ENCODE results near the gene SCG2.

SCG2 gene

DNA sequence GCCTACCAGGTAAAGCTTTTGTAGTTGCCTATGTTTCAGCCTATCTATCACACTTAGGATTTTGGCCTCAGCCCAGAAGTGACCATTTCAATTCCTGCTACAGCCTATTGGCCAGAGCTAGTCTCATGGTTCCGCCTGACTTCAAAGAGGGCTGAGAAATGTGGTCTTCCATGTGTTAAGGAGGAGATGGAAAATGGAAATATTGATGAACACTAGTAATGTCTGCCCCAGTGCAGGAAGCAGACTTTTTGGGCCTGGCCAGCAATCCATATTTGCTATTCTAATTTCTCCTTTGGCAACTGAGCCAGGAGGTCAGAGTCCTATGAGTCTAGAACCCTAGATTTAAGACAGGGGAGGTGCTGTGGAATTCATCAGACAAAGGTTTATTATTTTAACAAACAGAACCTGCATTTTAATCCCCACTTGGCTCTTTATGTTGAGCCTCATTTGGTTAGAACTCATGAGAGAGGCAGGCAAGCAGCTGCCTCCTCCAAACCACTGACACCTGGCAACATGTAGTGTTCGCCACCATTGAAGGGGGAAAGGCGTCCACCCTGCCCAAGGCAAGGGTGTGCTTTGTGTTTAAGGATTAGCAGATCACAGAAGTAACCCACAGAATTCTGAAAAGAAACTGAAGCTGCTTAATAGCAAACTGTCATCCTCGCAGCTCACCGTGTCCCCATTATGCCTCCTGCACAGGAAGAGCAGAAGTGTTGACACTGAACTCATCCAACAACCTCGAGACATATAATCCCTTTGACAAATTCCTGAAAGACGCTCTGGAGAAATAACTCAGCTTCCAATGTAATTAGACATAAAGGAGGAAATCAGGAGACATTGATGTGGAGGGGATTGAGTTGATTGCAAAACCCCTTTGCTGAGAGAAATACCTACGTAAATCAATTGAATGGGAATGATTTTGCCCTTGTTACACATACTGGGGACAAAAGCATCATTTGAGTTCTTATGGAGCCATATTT, 47.7 kb upstream of the SCG2 start (continued):
- TF ChIP-seq, protein P1, sequence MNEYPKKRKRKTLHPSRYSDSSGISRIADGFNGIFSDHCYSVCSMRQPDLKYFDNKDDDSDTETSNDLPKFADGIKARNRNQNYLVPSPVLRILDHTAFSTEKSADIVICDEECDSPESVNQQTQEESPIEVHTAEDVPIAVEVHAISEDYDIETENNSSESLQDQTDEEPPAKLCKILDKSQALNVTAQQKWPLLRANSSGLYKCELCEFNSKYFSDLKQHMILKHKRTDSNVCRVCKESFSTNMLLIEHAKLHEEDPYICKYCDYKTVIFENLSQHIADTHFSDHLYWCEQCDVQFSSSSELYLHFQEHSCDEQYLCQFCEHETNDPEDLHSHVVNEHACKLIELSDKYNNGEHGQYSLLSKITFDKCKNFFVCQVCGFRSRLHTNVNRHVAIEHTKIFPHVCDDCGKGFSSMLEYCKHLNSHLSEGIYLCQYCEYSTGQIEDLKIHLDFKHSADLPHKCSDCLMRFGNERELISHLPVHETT (tag by site-specific recombination; IDR thresholded peaks at IDR 0.05), result no peak
- TF ChIP-seq ZNF658 (tag by site-specific recombination; IDR thresholded peaks at IDR 0.05) (no peak), ZSCAN30 (tag by site-specific recombination; IDR thresholded peaks at IDR 0.05) (no peak), ZNF664 (tag by site-specific recombination; IDR thresholded peaks at IDR 0.05) (no peak)

DNA sequence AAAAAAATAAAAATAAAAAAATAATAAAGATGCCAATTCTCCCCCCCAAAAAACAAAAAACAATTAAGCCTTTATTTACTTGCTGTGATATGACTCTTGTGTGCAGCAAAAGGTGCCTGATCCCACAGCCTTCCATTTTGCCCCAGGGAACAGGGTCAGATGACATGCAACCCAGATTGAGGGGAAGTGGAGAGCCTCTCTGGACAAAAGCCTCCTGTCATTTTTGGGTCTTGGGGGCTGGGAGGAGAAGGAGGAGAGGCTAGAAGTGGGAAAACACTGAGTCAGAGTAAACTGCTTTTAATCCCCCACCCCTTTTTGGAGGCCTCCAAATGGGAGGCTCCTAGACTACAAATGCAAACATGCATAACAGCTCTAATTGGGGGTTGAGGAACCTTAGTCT, 46.6 kb upstream of the SCG2 start:
- Histone ChIP-seq H3K27ac (ENCODE audit: extremely low read depth, low read depth, low read length) (no peak overlapping the region), H3K4me3 (ENCODE audit: low read depth, low read length) (no peak overlapping the region), H3K4me1 (ENCODE audit: control insufficient read depth, insufficient read depth, low read length) (no peaks in the 10 kb centered on the region), H3K9me3 (ENCODE audit: control insufficient read depth, insufficient read depth, low read depth, low read length) (no peaks in the 10 kb centered on the region), H3K36me3 (ENCODE audit: control insufficient read depth in 2 of 2, insufficient read depth in 1 of 2, low read length in 2 of 2) (no peaks in the 10 kb centered on the region)
- ChIA-PET POLR2A (no interaction called here), CTCF (interaction anchor here (0.7 kb wide), 1 partner anchor 131 kb away, joined by 3 read pairs; no protein-coding TSS in a partner anchor)
- TF ChIP-seq ZNF426 (tag by site-specific recombination; IDR thresholded peaks at IDR 0.05) (no peak), ZNF223 (tag by site-specific recombination; IDR thresholded peaks at IDR 0.05) (no peak), SCRT2 (tag by site-specific recombination; IDR thresholded peaks at IDR 0.05) (no peak), ZNF677 (tag by site-specific recombination; IDR thresholded peaks at IDR 0.05) (no peak), ZNF214 (tag by site-specific recombination; IDR thresholded peaks at IDR 0.05; ENCODE audit: borderline replicate concordance) (no peak)
- TF ChIP-seq, protein P2, sequence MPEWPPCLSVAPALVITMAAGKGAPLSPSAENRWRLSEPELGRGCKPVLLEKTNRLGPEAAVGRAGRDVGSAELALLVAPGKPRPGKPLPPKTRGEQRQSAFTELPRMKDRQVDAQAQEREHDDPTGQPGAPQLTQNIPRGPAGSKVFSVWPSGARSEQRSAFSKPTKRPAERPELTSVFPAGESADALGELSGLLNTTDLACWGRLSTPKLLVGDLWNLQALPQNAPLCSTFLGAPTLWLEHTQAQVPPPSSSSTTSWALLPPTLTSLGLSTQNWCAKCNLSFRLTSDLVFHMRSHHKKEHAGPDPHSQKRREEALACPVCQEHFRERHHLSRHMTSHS (tag by site-specific recombination; IDR thresholded peaks at IDR 0.05), result no peak
- TF ChIP-seq, protein P3, sequence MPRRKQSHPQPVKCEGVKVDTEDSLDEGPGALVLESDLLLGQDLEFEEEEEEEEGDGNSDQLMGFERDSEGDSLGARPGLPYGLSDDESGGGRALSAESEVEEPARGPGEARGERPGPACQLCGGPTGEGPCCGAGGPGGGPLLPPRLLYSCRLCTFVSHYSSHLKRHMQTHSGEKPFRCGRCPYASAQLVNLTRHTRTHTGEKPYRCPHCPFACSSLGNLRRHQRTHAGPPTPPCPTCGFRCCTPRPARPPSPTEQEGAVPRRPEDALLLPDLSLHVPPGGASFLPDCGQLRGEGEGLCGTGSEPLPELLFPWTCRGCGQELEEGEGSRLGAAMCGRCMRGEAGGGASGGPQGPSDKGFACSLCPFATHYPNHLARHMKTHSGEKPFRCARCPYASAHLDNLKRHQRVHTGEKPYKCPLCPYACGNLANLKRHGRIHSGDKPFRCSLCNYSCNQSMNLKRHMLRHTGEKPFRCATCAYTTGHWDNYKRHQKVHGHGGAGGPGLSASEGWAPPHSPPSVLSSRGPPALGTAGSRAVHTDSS (tag by site-specific recombination; IDR thresholded peaks at IDR 0.05), result no peak
- TF ChIP-seq, protein P4, sequence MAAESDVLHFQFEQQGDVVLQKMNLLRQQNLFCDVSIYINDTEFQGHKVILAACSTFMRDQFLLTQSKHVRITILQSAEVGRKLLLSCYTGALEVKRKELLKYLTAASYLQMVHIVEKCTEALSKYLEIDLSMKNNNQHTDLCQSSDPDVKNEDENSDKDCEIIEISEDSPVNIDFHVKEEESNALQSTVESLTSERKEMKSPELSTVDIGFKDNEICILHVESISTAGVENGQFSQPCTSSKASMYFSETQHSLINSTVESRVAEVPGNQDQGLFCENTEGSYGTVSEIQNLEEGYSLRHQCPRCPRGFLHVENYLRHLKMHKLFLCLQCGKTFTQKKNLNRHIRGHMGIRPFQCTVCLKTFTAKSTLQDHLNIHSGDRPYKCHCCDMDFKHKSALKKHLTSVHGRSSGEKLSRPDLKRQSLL (tag by site-specific recombination; IDR thresholded peaks at IDR 0.05), result no peak

DNA sequence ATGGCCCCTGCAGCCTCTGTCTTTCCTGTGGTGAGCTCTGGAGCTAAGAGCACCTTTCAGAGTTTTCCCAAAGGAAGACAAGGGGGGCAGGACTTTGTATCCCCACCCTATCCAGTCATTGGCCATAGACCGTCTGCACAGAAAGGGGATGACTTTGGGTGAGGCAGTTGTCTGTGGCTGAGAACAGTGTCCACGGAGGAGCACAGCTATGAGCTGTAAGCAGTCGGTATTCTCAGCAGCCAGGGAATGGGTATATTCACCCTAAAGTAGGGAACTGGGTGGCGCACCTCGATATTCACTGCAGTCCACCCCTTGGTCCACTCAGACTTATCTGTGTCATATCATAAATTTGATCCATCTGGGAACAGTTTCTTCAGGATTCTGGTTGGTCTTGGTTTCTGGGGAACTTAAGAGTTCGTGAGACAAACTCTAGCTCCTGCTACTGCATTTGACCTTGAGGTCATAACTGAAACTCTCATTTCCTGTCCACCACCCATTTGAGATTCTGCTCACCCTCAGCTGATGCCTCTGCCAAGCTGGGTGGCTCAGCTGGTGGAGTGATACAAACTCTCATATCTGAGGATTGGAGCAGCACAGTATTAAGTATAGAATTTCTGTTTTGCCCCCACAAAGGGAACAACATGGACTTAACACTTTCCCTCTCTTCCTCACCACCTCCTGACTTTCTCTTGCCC, 45.2 kb upstream of the SCG2 start:
- Histone ChIP-seq H3K27ac (ENCODE audit: extremely low read depth, low read depth, low read length) (no peak overlapping the region), H3K4me3 (ENCODE audit: low read depth, low read length) (no peak overlapping the region), H3K36me3 (ENCODE audit: control insufficient read depth in 2 of 2, insufficient read depth in 1 of 2, low read length in 2 of 2) (no peaks in the 10 kb centered on the region), H3K4me1 (ENCODE audit: control insufficient read depth, insufficient read depth, low read length) (no peaks in the 10 kb centered on the region), H3K9me3 (ENCODE audit: control insufficient read depth, insufficient read depth, low read depth, low read length) (no peaks in the 10 kb centered on the region)
- POLR2A ChIA-PET, result no interaction called here
- CTCF ChIA-PET, result interaction anchor here (0.9 to 1.6 kb wide), 2 partner anchors 10 to 146 kb away, joined by 3 read pairs; no protein-coding TSS in a partner anchor
- TF ChIP-seq ZBTB21 (tag by site-specific recombination; IDR thresholded peaks at IDR 0.05) (no peak), TRIM28 (IDR thresholded peaks at IDR 0.05; ENCODE audit: borderline replicate concordance, low read length) (no peak), ZNF37A (tag by site-specific recombination; IDR thresholded peaks at IDR 0.05) (no peak), ZNF146 (tag by site-specific recombination; IDR thresholded peaks at IDR 0.05) (no peak), YY1 (tag by site-specific recombination; IDR thresholded peaks at IDR 0.05) (no peak), ZNF747 (tag by site-specific recombination; IDR thresholded peaks at IDR 0.05) (no peak), HOXA7 (CRISPR knock-in tag; IDR thresholded peaks at IDR 0.05; ENCODE audit: borderline replicate concordance) (no peak), ZNF132 (tag by site-specific recombination; IDR thresholded peaks at IDR 0.05; ENCODE audit: borderline replicate concordance) (no peak), ZNF121 (tag by site-specific recombination; IDR thresholded peaks at IDR 0.05) (no peak), ZNF239 (tag by site-specific recombination; IDR thresholded peaks at IDR 0.05) (no peak)
- TF ChIP-seq, protein P5, sequence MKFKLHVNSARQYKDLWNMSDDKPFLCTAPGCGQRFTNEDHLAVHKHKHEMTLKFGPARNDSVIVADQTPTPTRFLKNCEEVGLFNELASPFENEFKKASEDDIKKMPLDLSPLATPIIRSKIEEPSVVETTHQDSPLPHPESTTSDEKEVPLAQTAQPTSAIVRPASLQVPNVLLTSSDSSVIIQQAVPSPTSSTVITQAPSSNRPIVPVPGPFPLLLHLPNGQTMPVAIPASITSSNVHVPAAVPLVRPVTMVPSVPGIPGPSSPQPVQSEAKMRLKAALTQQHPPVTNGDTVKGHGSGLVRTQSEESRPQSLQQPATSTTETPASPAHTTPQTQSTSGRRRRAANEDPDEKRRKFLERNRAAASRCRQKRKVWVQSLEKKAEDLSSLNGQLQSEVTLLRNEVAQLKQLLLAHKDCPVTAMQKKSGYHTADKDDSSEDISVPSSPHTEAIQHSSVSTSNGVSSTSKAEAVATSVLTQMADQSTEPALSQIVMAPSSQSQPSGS (tag by site-specific recombination; IDR thresholded peaks at IDR 0.05; ENCODE audit: low read depth), result no peak
- TF ChIP-seq, protein P6, sequence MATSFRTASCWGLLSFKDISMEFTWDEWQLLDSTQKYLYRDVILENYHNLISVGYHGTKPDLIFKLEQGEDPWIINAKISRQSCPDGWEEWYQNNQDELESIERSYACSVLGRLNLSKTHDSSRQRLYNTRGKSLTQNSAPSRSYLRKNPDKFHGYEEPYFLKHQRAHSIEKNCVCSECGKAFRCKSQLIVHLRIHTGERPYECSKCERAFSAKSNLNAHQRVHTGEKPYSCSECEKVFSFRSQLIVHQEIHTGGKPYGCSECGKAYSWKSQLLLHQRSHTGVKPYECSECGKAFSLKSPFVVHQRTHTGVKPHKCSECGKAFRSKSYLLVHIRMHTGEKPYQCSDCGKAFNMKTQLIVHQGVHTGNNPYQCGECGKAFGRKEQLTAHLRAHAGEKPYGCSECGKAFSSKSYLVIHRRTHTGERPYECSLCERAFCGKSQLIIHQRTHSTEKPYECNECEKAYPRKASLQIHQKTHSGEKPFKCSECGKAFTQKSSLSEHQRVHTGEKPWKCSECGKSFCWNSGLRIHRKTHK (tag by site-specific recombination; IDR thresholded peaks at IDR 0.05), result no peak

All from HEK293 (cell line).